Activated CD4-positive, alpha-beta memory T cell treated with anti-CD3 and anti-CD28 coated beads for 36 hours (primary cell): ENCODE measurements around the gene TANGO2. TPM values are rescaled to one million over a fixed set of nuclear protein-coding genes. Genes with fewer than 3 reads are reported as not detected.
"Not testable (repeated sequence)": the region's sequence is repeated elsewhere in the genome, so short reads cannot be mapped to it uniquely, and the experiment has no call there.

Experiments used
- CTCF ChIA-PET: fragments of 350-600 bp; sonication (Branson Sonifier 250); formaldehyde crosslinking; loops from one replicate; lab custom pipeline; 2021; ENCODE audit warnings: antibody characterized with exemption, inconsistent platforms; lab: Charles Lee
- POLR2A ChIA-PET: fragments of 350-600 bp; sonication (Branson Sonifier 250); formaldehyde crosslinking; loops from one replicate; lab custom pipeline; 2021; ENCODE audit warnings: antibody characterized with exemption; lab: Charles Lee
- DNase-seq: peaks from one replicate; pipeline ENCODE4 v3.0.0-alpha.2; 2020
- H3K27ac Mint-ChIP-seq: one replicate; pipeline ENCODE4 v1.8.0; 2021; ENCODE audit warnings: mixed read lengths
- H3K27me3 Mint-ChIP-seq: one replicate; pipeline ENCODE4 v1.8.0; 2021; ENCODE audit warnings: mixed read lengths
- H3K36me3 Mint-ChIP-seq: one replicate; pipeline ENCODE4 v1.8.0; 2021; ENCODE audit warnings: mixed read lengths
- H3K4me1 Mint-ChIP-seq: one replicate; pipeline ENCODE4 v1.8.0; 2021; ENCODE audit warnings: low read depth, mixed read lengths
- H3K4me3 Mint-ChIP-seq: one replicate; pipeline ENCODE4 v1.8.0; 2021; ENCODE audit warnings: mild to moderate bottlenecking, mixed read lengths
- H3K9me3 Mint-ChIP-seq: one replicate; pipeline ENCODE4 v1.8.0; 2021; ENCODE audit warnings: mixed read lengths
- intact Hi-C: fragments of 100-400 bp; cut with micrococcal nuclease; formaldehyde crosslinking; loops from one replicate; pipeline ENCODE4 v1.15.1; 2023
- total RNA-seq, 2 experiments: library from RNA; stranded (reverse); gene quantifications; one replicate each; pipeline ENCODE4 v1.2.3, GENCODE V29; 2021

Gene TANGO2
- total RNA-seq, 2 experiments from 2014 or later: 20.7 to 23.6 TPM

GRCh38 chr22:20063271-20064139 lies 42.6 kb downstream of the TANGO2 start:
- CTCF ChIA-PET: interaction anchor here (1.7 kb wide), 1 partner anchor 22 kb away, joined by 4 read pairs; no protein-coding TSS in a partner anchor
- no peak for DNase-seq
- POLR2A ChIA-PET: no interaction called here
- Mint-ChIP-seq H3K4me3 (no peak overlapping the region), H3K36me3 (peaks cover 8% of the 10 kb centered on the region), H3K9me3 (no peaks in the 10 kb centered on the region), H3K27ac (no peak overlapping the region), H3K27me3 (no peaks in the 10 kb centered on the region), H3K4me1 (no peaks in the 10 kb centered on the region)
- intact Hi-C loops: no loop called here

- CTCF ChIA-PET: no interaction called here
Measured at GRCh38 chr22:20064140-20064480, 43.2 kb downstream of the TANGO2 start.

GRCh38 chr22:20064545-20065262 lies 43.8 kb downstream of the TANGO2 start:
- ChIA-PET CTCF (no interaction called here), POLR2A (no interaction called here)
- Mint-ChIP-seq H3K4me1 (no peaks in the 10 kb centered on the region), H3K36me3 (peaks cover 8% of the 10 kb centered on the region), H3K4me3 (no peak overlapping the region), H3K27ac (no peak overlapping the region), H3K27me3 (no peaks in the 10 kb centered on the region), H3K9me3 (no peaks in the 10 kb centered on the region)
- intact Hi-C loops: no loop called here
- no peak for DNase-seq

More at GRCh38 chr22:20064140-20064480, 43.2 kb downstream of the TANGO2 start:
- POLR2A ChIA-PET: no interaction called here
- H3K27ac Mint-ChIP-seq: no peak overlapping the region
- no peaks in the 10 kb centered on the region for H3K4me1 Mint-ChIP-seq
- DNase-seq: no peak
- H3K27me3 Mint-ChIP-seq: no peaks in the 10 kb centered on the region
- H3K36me3 Mint-ChIP-seq: peaks cover 8% of the 10 kb centered on the region
- no peaks in the 10 kb centered on the region for H3K9me3 Mint-ChIP-seq
- H3K4me3 Mint-ChIP-seq: no peak overlapping the region
- intact Hi-C loops: no loop called here

GRCh38 chr22:20065896-20066616 lies 45.1 kb downstream of the TANGO2 start:
- intact Hi-C loops: no loop called here
- ChIA-PET CTCF (no interaction called here), POLR2A (no interaction called here)
- DNase-seq: no peak
- no peaks in the 10 kb centered on the region for H3K9me3 Mint-ChIP-seq
- H3K4me1 Mint-ChIP-seq: no peaks in the 10 kb centered on the region
- H3K36me3 Mint-ChIP-seq: peaks cover 6% of the 10 kb centered on the region
- H3K4me3 Mint-ChIP-seq: no peak overlapping the region
- H3K27me3 Mint-ChIP-seq: no peaks in the 10 kb centered on the region
- H3K27ac Mint-ChIP-seq: no peak overlapping the region

- no peak for DNase-seq
- H3K4me1 Mint-ChIP-seq: no peaks in the 10 kb centered on the region
- POLR2A ChIA-PET: no interaction called here
- H3K9me3 Mint-ChIP-seq: no peaks in the 10 kb centered on the region
- no peak overlapping the region for H3K27ac Mint-ChIP-seq
- intact Hi-C loops: no loop called here
- CTCF ChIA-PET: no interaction called here
- no peaks in the 10 kb centered on the region for H3K27me3 Mint-ChIP-seq
- H3K4me3 Mint-ChIP-seq: no peak overlapping the region
- peaks cover 4% of the 10 kb centered on the region for H3K36me3 Mint-ChIP-seq
Measured at GRCh38 chr22:20066617-20067383, 45.9 kb downstream of the TANGO2 start.

GRCh38 chr22:20067384-20067682 lies 46.4 kb downstream of the TANGO2 start:
- H3K4me1 Mint-ChIP-seq, H3K27ac Mint-ChIP-seq, H3K36me3 Mint-ChIP-seq, H3K4me3 Mint-ChIP-seq, DNase-seq, CTCF ChIA-PET, H3K9me3 Mint-ChIP-seq, intact Hi-C loops, H3K27me3 Mint-ChIP-seq, POLR2A ChIA-PET: not testable (repeated sequence)

GRCh38 chr22:20068640-20069039 lies 47.7 kb downstream of the TANGO2 start:
- DNase-seq: no peak
- Mint-ChIP-seq H3K4me3 (no peak overlapping the region), H3K27me3 (no peaks in the 10 kb centered on the region), H3K36me3 (no peaks in the 10 kb centered on the region), H3K27ac (no peak overlapping the region), H3K4me1 (no peaks in the 10 kb centered on the region), H3K9me3 (no peaks in the 10 kb centered on the region)
- POLR2A ChIA-PET: no interaction called here
- intact Hi-C loops: no loop called here
- CTCF ChIA-PET: interaction anchor here (0.6 kb wide), 1 partner anchor 387 kb away, joined by 5 read pairs; no protein-coding TSS in a partner anchor

GRCh38 chr22:20069331-20070042 lies 48.6 kb downstream of the TANGO2 start:
- intact Hi-C loops: loop anchor here (5.0 kb wide), 1 partner anchor 32 kb away; no protein-coding TSS in a partner anchor
- Mint-ChIP-seq H3K9me3 (no peaks in the 10 kb centered on the region), H3K36me3 (no peaks in the 10 kb centered on the region), H3K4me3 (no peak overlapping the region), H3K27ac (no peak overlapping the region), H3K27me3 (no peaks in the 10 kb centered on the region), H3K4me1 (no peaks in the 10 kb centered on the region)
- POLR2A ChIA-PET: no interaction called here
- DNase-seq: no peak
- CTCF ChIA-PET: interaction anchor here (0.6 kb wide), 1 partner anchor 388 kb away, joined by 5 read pairs; no protein-coding TSS in a partner anchor

- Mint-ChIP-seq H3K9me3 (no peaks in the 10 kb centered on the region), H3K27ac (no peak overlapping the region), H3K4me1 (no peaks in the 10 kb centered on the region), H3K36me3 (no peaks in the 10 kb centered on the region), H3K4me3 (no peak overlapping the region), H3K27me3 (no peaks in the 10 kb centered on the region)
- POLR2A ChIA-PET: interaction anchor here (0.6 kb wide), 1 partner anchor 246 kb away, joined by 3 read pairs; no protein-coding TSS in a partner anchor
- intact Hi-C loops: loop anchor here (5.0 kb wide), 1 partner anchor 34 kb away; no protein-coding TSS in a partner anchor
- DNase-seq: no peak
- CTCF ChIA-PET: no interaction called here
Measured at GRCh38 chr22:20071524-20071972, 50.6 kb downstream of the TANGO2 start.

- H3K27me3 Mint-ChIP-seq: no peaks in the 10 kb centered on the region
- CTCF ChIA-PET: no interaction called here
- POLR2A ChIA-PET: no interaction called here
- intact Hi-C loops: no loop called here
- DNase-seq: no peak
- no peak overlapping the region for H3K4me3 Mint-ChIP-seq
- H3K36me3 Mint-ChIP-seq: no peaks in the 10 kb centered on the region
- H3K27ac Mint-ChIP-seq: no peak overlapping the region
- H3K9me3 Mint-ChIP-seq: no peaks in the 10 kb centered on the region
- peaks cover 10% of the 10 kb centered on the region for H3K4me1 Mint-ChIP-seq
Measured at GRCh38 chr22:20076627-20077172, 55.8 kb downstream of the TANGO2 start.
